SK-N-MC (cell line): ENCODE measurements around the gene INF2.

Experiments used
- EZH2 ChIP-seq: fragments of 200-600 bp; sonication (generic); IDR thresholded peaks from one replicate; pipeline ENCODE4 v1.6.1; 2017; ENCODE audit warnings: antibody characterized with exemption
- FOXP2 ChIP-seq: optimal IDR thresholded peaks from 2 replicates; pipeline ENCODE3; 2011; ENCODE audit warnings: mild to moderate bottlenecking, moderate library complexity; ENCODE audit not compliant: insufficient read depth; ENCODE audit errors: extremely low read length, control extremely low read depth
- POLR2AphosphoS5 ChIP-seq: IDR thresholded peaks from 2 replicates; pipeline ENCODE4 v1.6.1; 2012; ENCODE audit warnings: mild to moderate bottlenecking, low read depth, low read length, borderline replicate concordance

- TF ChIP-seq POLR2AphosphoS5 (no peak), EZH2 (no peak), FOXP2 (no peak)
Observed at GRCh38 chr14:104749111-104749649, 59.8 kb downstream of the INF2 start.
